BE2C (cell line): Measurements from ENCODE around the gene NRXN3.
A peak's percentile ranks its signal among the peaks of the same experiment; 100 is the strongest.

ENCODE experiments used
- DNase-seq: peaks from one replicate; pipeline ENCODE4 v3.0.0-alpha.2; 2020
- H3K27me3 ChIP-seq: fragments of 250-450 bp; sonication (Bioruptor Pico); 2 replicates; pipeline ENCODE4 v1.5.1; 2020; ENCODE audit warnings: mild to moderate bottlenecking
- H3K36me3 ChIP-seq: fragments of 250-450 bp; sonication (Bioruptor Pico); 2 replicates; pipeline ENCODE4 v1.5.1; 2020; ENCODE audit warnings: mild to moderate bottlenecking
- H3K4me1 ChIP-seq: fragments of 250-450 bp; sonication (Bioruptor Pico); 2 replicates; pipeline ENCODE4 v1.5.1; 2020
- H3K4me3 ChIP-seq: 2 replicates; pipeline ENCODE4 v1.5.1; 2011; ENCODE audit warnings: low read depth, low read length
- H3K9me3 ChIP-seq: fragments of 250-450 bp; sonication (Bioruptor Pico); 2 replicates; pipeline ENCODE4 v1.5.1; 2020
- TF ChIP-seq, protein P1 (sequence below): IDR thresholded peaks from 2 replicates; pipeline ENCODE4 v1.5.1; 2012; ENCODE audit warnings: mild to moderate bottlenecking, low read depth, low read length

NRXN3 gene

DNA sequence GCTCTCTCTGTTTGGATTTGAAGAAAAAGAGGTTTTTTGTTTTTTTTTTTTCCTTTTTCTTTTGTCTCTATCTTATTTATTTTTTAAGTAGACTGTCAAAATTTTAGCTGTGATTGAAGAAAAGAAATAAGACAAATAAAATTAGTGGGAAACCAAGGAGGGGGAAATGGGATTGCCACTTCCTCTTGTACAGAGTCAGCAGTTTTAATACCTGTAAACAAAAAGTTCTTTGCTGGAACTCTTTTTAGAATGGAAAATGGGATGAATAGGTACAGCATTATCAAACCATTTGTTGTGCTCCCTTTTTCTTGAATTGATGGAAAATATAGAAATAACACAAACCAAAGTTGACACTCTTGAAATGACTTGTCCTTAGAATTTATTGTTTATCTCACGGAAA lies 1360.4 kb downstream of the NRXN3 start:
- Histone ChIP-seq H3K27me3 (no peaks in the 10 kb centered on the region), H3K9me3 (no peaks in the 10 kb centered on the region), H3K4me3 (no peak overlapping the region), H3K36me3 (no peaks in the 10 kb centered on the region), H3K4me1 (no peaks in the 10 kb centered on the region)
- no peak for DNase-seq
- TF ChIP-seq, protein P1, sequence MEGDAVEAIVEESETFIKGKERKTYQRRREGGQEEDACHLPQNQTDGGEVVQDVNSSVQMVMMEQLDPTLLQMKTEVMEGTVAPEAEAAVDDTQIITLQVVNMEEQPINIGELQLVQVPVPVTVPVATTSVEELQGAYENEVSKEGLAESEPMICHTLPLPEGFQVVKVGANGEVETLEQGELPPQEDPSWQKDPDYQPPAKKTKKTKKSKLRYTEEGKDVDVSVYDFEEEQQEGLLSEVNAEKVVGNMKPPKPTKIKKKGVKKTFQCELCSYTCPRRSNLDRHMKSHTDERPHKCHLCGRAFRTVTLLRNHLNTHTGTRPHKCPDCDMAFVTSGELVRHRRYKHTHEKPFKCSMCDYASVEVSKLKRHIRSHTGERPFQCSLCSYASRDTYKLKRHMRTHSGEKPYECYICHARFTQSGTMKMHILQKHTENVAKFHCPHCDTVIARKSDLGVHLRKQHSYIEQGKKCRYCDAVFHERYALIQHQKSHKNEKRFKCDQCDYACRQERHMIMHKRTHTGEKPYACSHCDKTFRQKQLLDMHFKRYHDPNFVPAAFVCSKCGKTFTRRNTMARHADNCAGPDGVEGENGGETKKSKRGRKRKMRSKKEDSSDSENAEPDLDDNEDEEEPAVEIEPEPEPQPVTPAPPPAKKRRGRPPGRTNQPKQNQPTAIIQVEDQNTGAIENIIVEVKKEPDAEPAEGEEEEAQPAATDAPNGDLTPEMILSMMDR, result no peak

DNA sequence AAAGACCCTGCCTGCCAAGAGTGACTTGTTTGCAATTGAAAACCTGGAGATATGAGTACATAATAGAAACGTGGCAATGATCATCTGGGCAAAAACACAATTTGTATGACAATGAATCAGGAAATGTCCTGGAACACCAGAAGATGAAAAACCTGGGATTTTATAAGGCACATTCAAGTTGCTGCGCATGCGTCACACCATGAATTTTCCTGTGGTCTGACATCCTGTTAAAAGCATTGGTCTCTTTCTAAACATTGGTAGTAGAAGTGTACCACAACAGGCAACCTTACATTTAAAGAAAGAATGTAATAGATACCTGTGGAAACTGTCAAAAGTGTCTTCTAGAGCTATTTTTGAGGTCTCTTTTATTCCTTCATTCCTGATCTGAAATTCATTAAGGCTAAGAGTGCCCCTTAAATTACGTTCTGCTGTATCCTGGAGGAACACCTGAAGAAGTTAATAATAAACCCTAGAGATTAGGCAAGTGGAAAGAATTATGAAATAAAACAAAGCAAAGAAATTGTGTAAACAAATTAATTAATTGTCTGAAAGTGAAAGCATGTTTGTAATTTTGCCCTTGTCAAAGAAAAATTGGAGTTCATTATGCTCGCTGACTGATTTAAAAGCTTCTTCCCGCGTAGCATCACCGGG lies 1364.7 kb downstream of the NRXN3 start:
- Histone ChIP-seq H3K9me3 (no peaks in the 10 kb centered on the region), H3K27me3 (no peaks in the 10 kb centered on the region), H3K4me3 (no peak overlapping the region), H3K36me3 (no peaks in the 10 kb centered on the region), H3K4me1 (no peaks in the 10 kb centered on the region)
- DNase-seq, result no peak
- TF ChIP-seq, protein P1, result no peak

DNA sequence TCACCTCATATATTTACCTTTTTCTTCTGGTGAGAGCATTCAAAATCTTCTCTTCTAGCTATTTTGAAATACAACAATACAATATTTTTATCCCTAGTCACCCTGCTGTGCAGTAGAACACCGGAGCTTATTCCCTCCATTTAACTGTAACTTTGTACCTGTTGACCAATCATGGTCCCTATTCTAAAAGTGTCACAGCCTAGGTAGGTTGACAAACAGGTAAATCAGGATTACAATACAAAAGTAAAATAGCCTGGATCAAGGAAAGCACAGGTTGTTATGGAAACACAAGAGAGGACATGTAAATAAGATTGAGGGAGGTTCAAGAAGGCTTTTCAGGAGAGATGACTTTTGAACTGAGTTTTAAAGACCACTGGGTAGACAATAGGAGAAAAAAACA lies 1370.2 kb downstream of the NRXN3 start:
- Histone ChIP-seq H3K36me3 (no peaks in the 10 kb centered on the region), H3K4me3 (no peak overlapping the region), H3K27me3 (no peaks in the 10 kb centered on the region), H3K9me3 (no peaks in the 10 kb centered on the region), H3K4me1 (no peaks in the 10 kb centered on the region)
- TF ChIP-seq, protein P1, result no peak
- DNase-seq, result no peak

DNA sequence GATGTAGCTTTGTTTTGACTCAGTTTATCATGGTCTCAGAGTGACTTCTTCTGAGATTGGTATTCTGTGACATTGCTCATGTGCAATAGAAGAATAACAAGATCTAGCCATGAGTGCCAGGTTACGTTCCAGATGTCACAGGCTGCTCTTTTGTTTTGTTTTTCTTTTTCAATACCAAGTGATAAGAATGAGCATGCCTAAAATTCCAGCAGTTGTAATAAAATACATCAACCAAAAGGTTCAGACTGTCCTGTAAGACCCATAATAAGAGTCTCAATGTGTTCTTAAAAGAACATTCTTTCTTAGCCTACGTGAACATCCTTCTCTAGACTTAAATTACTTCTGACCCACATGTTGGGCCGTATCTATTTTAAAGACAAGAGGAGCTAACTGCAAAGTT lies 1371.9 kb downstream of the NRXN3 start:
- no peaks in the 10 kb centered on the region for H3K9me3 ChIP-seq
- TF ChIP-seq, protein P1, result no peak
- H3K27me3 ChIP-seq, result no peaks in the 10 kb centered on the region
- no peaks in the 10 kb centered on the region for H3K36me3 ChIP-seq
- no peak overlapping the region for H3K4me3 ChIP-seq
- H3K4me1 ChIP-seq, result no peaks in the 10 kb centered on the region
- DNase-seq, result no peak

DNA sequence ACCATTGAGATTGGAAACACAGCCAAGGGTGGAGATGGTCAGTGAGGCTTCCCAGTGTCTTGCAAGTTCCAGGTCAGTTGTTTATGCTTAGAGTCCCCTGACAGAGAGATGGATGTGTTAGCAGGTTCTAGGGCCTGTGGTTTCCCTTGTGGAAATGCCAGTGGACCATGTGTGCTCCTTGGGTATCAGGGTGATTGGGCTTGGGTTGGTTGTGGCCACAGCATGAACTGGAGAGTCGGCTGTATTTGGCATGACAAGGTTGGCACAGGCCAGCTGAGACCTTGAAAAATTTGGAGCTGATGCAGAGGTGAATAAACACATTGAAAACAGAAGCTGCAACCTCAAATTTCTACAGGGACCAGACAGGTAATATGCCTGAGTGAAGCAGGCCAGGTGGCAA lies 1373.2 kb downstream of the NRXN3 start:
- no peak overlapping the region for H3K4me3 ChIP-seq
- TF ChIP-seq, protein P1, result no peak
- H3K9me3 ChIP-seq, result no peaks in the 10 kb centered on the region
- H3K27me3 ChIP-seq, result no peaks in the 10 kb centered on the region
- no peaks in the 10 kb centered on the region for H3K36me3 ChIP-seq
- no peak for DNase-seq
- no peaks in the 10 kb centered on the region for H3K4me1 ChIP-seq

DNA sequence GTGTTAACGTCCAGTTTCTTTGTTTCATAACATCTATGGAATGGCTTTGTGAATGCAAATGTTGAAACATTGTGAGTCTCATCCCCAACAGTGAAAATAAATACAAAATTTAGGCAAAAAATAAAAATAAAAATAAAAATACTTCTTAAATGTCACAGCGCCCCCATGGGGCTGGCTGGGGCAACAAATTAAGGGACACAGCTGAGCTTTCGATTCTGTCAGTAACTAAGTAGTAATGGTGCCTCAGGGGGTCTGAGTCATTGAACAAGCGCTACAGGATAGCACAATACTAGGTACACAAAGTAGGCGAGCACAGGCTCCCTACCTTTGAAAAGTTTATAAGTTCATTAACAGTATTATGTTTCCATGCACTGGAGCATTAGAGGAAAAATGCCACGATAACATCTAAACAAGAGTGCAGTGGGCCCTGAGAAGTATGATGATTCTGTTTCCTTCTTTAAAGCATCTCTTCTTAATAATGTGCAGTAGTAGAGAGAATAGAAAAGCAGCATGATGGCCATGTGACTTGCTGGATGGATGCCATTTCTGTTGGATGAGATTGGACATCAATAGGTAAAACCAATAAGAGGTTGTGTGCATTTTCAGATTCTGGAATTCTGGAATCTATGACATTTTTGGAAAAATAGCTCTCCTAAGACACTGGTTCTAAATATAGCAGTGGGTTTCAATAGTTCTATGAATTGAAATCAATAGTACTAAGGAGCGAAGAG lies 1374.0 kb downstream of the NRXN3 start:
- TF ChIP-seq, protein P1, result peak; percentile 9; the same call in 1 of the 2 replicates
- H3K9me3 ChIP-seq, result no peaks in the 10 kb centered on the region
- H3K27me3 ChIP-seq, result no peaks in the 10 kb centered on the region
- no peak for DNase-seq
- H3K4me3 ChIP-seq, result no peak overlapping the region
- H3K36me3 ChIP-seq, result no peaks in the 10 kb centered on the region
- no peaks in the 10 kb centered on the region for H3K4me1 ChIP-seq
